Activated effector memory CD4-positive, alpha-beta T cell treated with Interleukin-2 at 50 U/mL for 16 hours (primary cell): ENCODE data around the gene P2RX4.
"Not testable (repeated sequence)": the region's sequence is repeated elsewhere in the genome, so short reads cannot be mapped to it uniquely, and the experiment has no call there.

Source experiments
- DNase-seq: peaks from one replicate; pipeline ENCODE4 v3.0.0-alpha.2; 2020

Gene P2RX4

GRCh38 chr12:121279507-121279915 lies 69.6 kb downstream of the P2RX4 start:
- no peak for DNase-seq

GRCh38 chr12:121280531-121280930 lies 70.6 kb downstream of the P2RX4 start:
- DNase-seq: not testable (repeated sequence)

GRCh38 chr12:121281116-121281515 lies 71.2 kb downstream of the P2RX4 start:
- DNase-seq: not testable (repeated sequence)

GRCh38 chr12:121282072-121282742 lies 72.3 kb downstream of the P2RX4 start:
- no peak for DNase-seq

- DNase-seq: not testable (repeated sequence)
Measured at GRCh38 chr12:121282910-121283309, 73.0 kb downstream of the P2RX4 start.

GRCh38 chr12:121283388-121283787 lies 73.5 kb downstream of the P2RX4 start:
- no peak for DNase-seq
